Ectodermal cell (in vitro differentiated cells): ENCODE measurements around the gene MYLK4.

Experiments
- H3K27ac ChIP-seq: 2 replicates; pipeline ENCODE4 v1.7.0; 2013; ENCODE audit warnings: mild to moderate bottlenecking, low read depth, low read length; ENCODE audit not compliant: insufficient read depth, poor library complexity, severe bottlenecking
- H3K27me3 ChIP-seq: 2 replicates; pipeline ENCODE4 v1.7.0; 2013; ENCODE audit warnings: mild to moderate bottlenecking, low read length; ENCODE audit not compliant: insufficient read depth, control insufficient read depth, poor library complexity, severe bottlenecking
- H3K36me3 ChIP-seq: one replicate; pipeline ENCODE4 v1.7.0; 2013; ENCODE audit warnings: low read length; ENCODE audit not compliant: control insufficient read depth, insufficient read depth
- H3K4me1 ChIP-seq: one replicate; pipeline ENCODE4 v1.7.0; 2013; ENCODE audit warnings: low read length; ENCODE audit not compliant: control insufficient read depth, insufficient read depth
- H3K4me3 ChIP-seq: 2 replicates; pipeline ENCODE4 v1.7.0; 2013; ENCODE audit warnings: low read depth, low read length, control low read depth; ENCODE audit not compliant: insufficient read depth
- H3K9me3 ChIP-seq: 2 replicates; pipeline ENCODE4 v1.7.0; 2013; ENCODE audit warnings: mild to moderate bottlenecking, low read length, moderate library complexity; ENCODE audit not compliant: control insufficient read depth
- WGBS, 2 experiments: methylation state at CpG; one replicate each; pipeline ENCODE4 v1.1.7; 2013; ENCODE audit warnings: missing lambda C conversion rate in 2 of 2; 5-methylcytosine and 5-hydroxymethylcytosine counted together

MYLK4 gene

GRCh38 chr6:2666906-2667575 lies 83.7 kb downstream of the MYLK4 start:
- WGBS, 2 experiments = 71 to 82% methylated on average over 6 of the region's 6 CpGs

GRCh38 chr6:2665146-2666070 lies 85.3 kb downstream of the MYLK4 start:
- H3K4me1 ChIP-seq = no peaks in the 10 kb centered on the region
- 65% methylated on average over 11 of the region's 11 CpGs for WGBS, 2 experiments
- H3K9me3 ChIP-seq = no peaks in the 10 kb centered on the region

More at GRCh38 chr6:2666906-2667575, 83.7 kb downstream of the MYLK4 start:
- Histone ChIP-seq H3K4me3 (no peak overlapping the region), H3K4me1 (no peaks in the 10 kb centered on the region), H3K36me3 (no peaks in the 10 kb centered on the region), H3K9me3 (no peaks in the 10 kb centered on the region), H3K27ac (no peak overlapping the region), H3K27me3 (no peaks in the 10 kb centered on the region)

GRCh38 chr6:2663123-2663522 lies 87.6 kb downstream of the MYLK4 start:
- 92 to 94% methylated on average over 4 of the region's 4 CpGs for WGBS, 2 experiments
- no peaks in the 10 kb centered on the region for H3K27me3 ChIP-seq
- H3K9me3 ChIP-seq = no peaks in the 10 kb centered on the region
- no peaks in the 10 kb centered on the region for H3K36me3 ChIP-seq
- H3K4me3 ChIP-seq = no peak overlapping the region
- H3K4me1 ChIP-seq = no peaks in the 10 kb centered on the region
- no peak overlapping the region for H3K27ac ChIP-seq

More at GRCh38 chr6:2665146-2666070, 85.3 kb downstream of the MYLK4 start:
- no peaks in the 10 kb centered on the region for H3K27me3 ChIP-seq
- no peak overlapping the region for H3K4me3 ChIP-seq
- no peaks in the 10 kb centered on the region for H3K36me3 ChIP-seq
- no peak overlapping the region for H3K27ac ChIP-seq

GRCh38 chr6:2661651-2662050 lies 89.1 kb downstream of the MYLK4 start:
- H3K27ac ChIP-seq = no peak overlapping the region
- H3K27me3 ChIP-seq = no peaks in the 10 kb centered on the region
- H3K4me1 ChIP-seq = no peaks in the 10 kb centered on the region
- H3K36me3 ChIP-seq = no peaks in the 10 kb centered on the region
- WGBS, 2 experiments = 93 to 94% methylated on average over 3 of the region's 3 CpGs
- H3K9me3 ChIP-seq = no peaks in the 10 kb centered on the region
- no peak overlapping the region for H3K4me3 ChIP-seq

- Histone ChIP-seq H3K4me3 (no peak overlapping the region), H3K9me3 (no peaks in the 10 kb centered on the region), H3K27me3 (no peaks in the 10 kb centered on the region), H3K36me3 (no peaks in the 10 kb centered on the region), H3K4me1 (no peaks in the 10 kb centered on the region), H3K27ac (no peak overlapping the region)
- WGBS, 2 experiments = 90% methylated on average over 4 of the region's 4 CpGs
Measured at GRCh38 chr6:2659882-2660281, 90.8 kb downstream of the MYLK4 start.

GRCh38 chr6:2659381-2659780 lies 91.3 kb downstream of the MYLK4 start:
- Histone ChIP-seq H3K4me3 (no peak overlapping the region), H3K27me3 (no peaks in the 10 kb centered on the region), H3K4me1 (no peaks in the 10 kb centered on the region), H3K27ac (no peak overlapping the region), H3K9me3 (no peaks in the 10 kb centered on the region), H3K36me3 (no peaks in the 10 kb centered on the region)
- WGBS, 2 experiments = 95 to 97% methylated on average over 5 of the region's 5 CpGs

DNA sequence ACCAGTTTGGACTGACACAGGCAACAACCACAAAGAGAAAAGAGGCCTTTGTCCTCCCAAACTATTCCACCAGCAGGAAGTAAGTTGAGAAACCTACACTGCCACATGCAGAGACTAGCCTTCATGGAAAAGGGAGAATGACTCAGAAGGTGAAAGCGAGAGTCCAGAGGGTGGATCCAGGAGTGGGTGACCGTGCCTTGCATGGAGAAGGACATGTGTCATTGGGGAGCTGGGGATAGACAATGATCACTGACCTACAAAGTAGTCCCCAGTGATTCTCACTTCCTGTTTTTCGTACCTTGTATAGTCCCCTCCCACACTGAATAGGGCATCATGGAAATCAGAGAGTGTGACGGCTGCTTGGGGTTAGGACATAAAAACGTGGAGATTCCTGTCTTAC lies 91.9 kb downstream of the MYLK4 start:
- 92 to 94% methylated on average over 5 of the region's 5 CpGs for WGBS, 2 experiments
- Histone ChIP-seq H3K4me3 (no peak overlapping the region), H3K27ac (no peak overlapping the region), H3K9me3 (no peaks in the 10 kb centered on the region), H3K4me1 (no peaks in the 10 kb centered on the region), H3K36me3 (no peaks in the 10 kb centered on the region), H3K27me3 (no peaks in the 10 kb centered on the region)

- no peaks in the 10 kb centered on the region for H3K27me3 ChIP-seq
- H3K9me3 ChIP-seq = no peaks in the 10 kb centered on the region
- no peaks in the 10 kb centered on the region for H3K4me1 ChIP-seq
- H3K36me3 ChIP-seq = no peaks in the 10 kb centered on the region
- 87 to 89% methylated on average over 5 of the region's 5 CpGs for WGBS, 2 experiments
- H3K27ac ChIP-seq = no peak overlapping the region
- no peak overlapping the region for H3K4me3 ChIP-seq
Measured at GRCh38 chr6:2656460-2657079, 94.2 kb downstream of the MYLK4 start.

GRCh38 chr6:2655844-2656433 lies 94.8 kb downstream of the MYLK4 start:
- WGBS, 2 experiments = 61% methylated on average over 3 of the region's 3 CpGs

More at GRCh38 chr6:2655844-2656433, 94.8 kb downstream of the MYLK4 start:
- no peaks in the 10 kb centered on the region for H3K36me3 ChIP-seq
- no peaks in the 10 kb centered on the region for H3K27me3 ChIP-seq
- no peaks in the 10 kb centered on the region for H3K4me1 ChIP-seq
- H3K4me3 ChIP-seq = no peak overlapping the region
- H3K9me3 ChIP-seq = no peaks in the 10 kb centered on the region
- H3K27ac ChIP-seq = no peak overlapping the region
